IMR-90 (cell line): ENCODE data around the gene ARPC5L. TPM values are rescaled to one million over a fixed set of nuclear protein-coding genes. Genes with fewer than 3 reads are reported as not detected.

ENCODE experiments used
- ATAC-seq: fragments of 200-7000 bp; cut with Tn5 transposase; 2 replicates; pipeline ENCODE4 v1.9.1; 2020; ENCODE audit warnings: low read depth, mild to moderate bottlenecking, moderate library complexity
- BruUV-seq: library from RNA; stranded (reverse); fragments of 400-500 nt; replicated peaks from 2 replicates; lab custom pipeline; 2021; lab: Mats Ljungman, UMichigan
- CTCF ChIA-PET: fragments of 300-600 bp; formaldehyde crosslinking; extraction: SDS; loops from one replicate; lab custom pipeline; 2021; ENCODE audit warnings: antibody characterized with exemption; lab: Yijun Ruan, JAX
- POLR2A ChIA-PET: fragments of 300-600 bp; sonication (Branson Sonifier 250); formaldehyde crosslinking; loops from one replicate; lab custom pipeline; 2022; ENCODE audit warnings: antibody characterized with exemption; ENCODE audit not compliant: unreplicated experiment; lab: Charles Lee
- DNase-seq: peaks from one replicate; pipeline ENCODE4 v3.0.0; 2013
- H2AFZ ChIP-seq: replicated peaks from 2 replicates; pipeline ENCODE3; 2013; ENCODE audit warnings: low read length, mild to moderate bottlenecking; ENCODE audit not compliant: poor library complexity
- H2AK5ac ChIP-seq: 2 replicates; pipeline ENCODE4 v1.6.1; 2013; ENCODE audit warnings: low read depth, low read length, inconsistent platforms
- H2AK9ac ChIP-seq: replicated peaks from 2 replicates; pipeline ENCODE3; 2013; ENCODE audit warnings: mild to moderate bottlenecking, low read depth, low read length, moderate library complexity; ENCODE audit not compliant: poor library complexity
- H2BK120ac ChIP-seq: 2 replicates; pipeline ENCODE4 v1.6.1; 2013; ENCODE audit warnings: low read depth, low read length, inconsistent platforms
- H2BK15ac ChIP-seq: 3 replicates; pipeline ENCODE4 v1.6.1; 2013; ENCODE audit warnings: low read depth, low read length, inconsistent platforms
- H2BK20ac ChIP-seq: 2 replicates; pipeline ENCODE4 v1.6.1; 2013; ENCODE audit warnings: low read depth, mild to moderate bottlenecking, inconsistent platforms, low read length, moderate library complexity
- H2BK5ac ChIP-seq: 2 replicates; pipeline ENCODE4 v1.6.1; 2013; ENCODE audit warnings: mild to moderate bottlenecking, low read depth, low read length, inconsistent platforms; ENCODE audit not compliant: poor library complexity, severe bottlenecking
- H3K14ac ChIP-seq: replicated peaks from 2 replicates; pipeline ENCODE4 v1.6.1; 2013; ENCODE audit warnings: low read depth, low read length, inconsistent platforms
- H3K18ac ChIP-seq: 2 replicates; pipeline ENCODE4 v1.6.1; 2013; ENCODE audit warnings: low read depth, low read length, control low read depth
- H3K23ac ChIP-seq: 2 replicates; pipeline ENCODE4 v1.6.1; 2013; ENCODE audit warnings: low read depth, low read length, inconsistent platforms
- H3K27ac ChIP-seq: 2 replicates; pipeline ENCODE4 v1.5.1; 2013; ENCODE audit warnings: mild to moderate bottlenecking, control low read depth, low read length; ENCODE audit not compliant: insufficient read depth
- H3K27me3 ChIP-seq: 2 replicates; pipeline ENCODE4 v1.6.1; 2013; ENCODE audit warnings: low read length; ENCODE audit not compliant: control insufficient read depth, insufficient read depth
- H3K36me3 ChIP-seq: 2 replicates; pipeline ENCODE4 v1.6.1; 2013; ENCODE audit warnings: low read length, mixed read lengths; ENCODE audit not compliant: control insufficient read depth, insufficient read depth
- H3K4ac ChIP-seq: 2 replicates; pipeline ENCODE4 v1.6.1; 2013; ENCODE audit warnings: low read depth, low read length, inconsistent platforms
- H3K4me1 ChIP-seq: 2 replicates; pipeline ENCODE4 v1.6.1; 2013; ENCODE audit warnings: low read length, mixed read lengths; ENCODE audit not compliant: control insufficient read depth, insufficient read depth
- H3K4me2 ChIP-seq: 2 replicates; pipeline ENCODE4 v1.6.1; 2013; ENCODE audit warnings: low read depth, mild to moderate bottlenecking, control low read depth, low read length, moderate library complexity
- H3K4me3 ChIP-seq: 2 replicates; pipeline ENCODE4 v1.5.1; 2013; ENCODE audit warnings: low read depth, mild to moderate bottlenecking, control low read depth, low read length, moderate library complexity; ENCODE audit not compliant: insufficient read depth
- H3K56ac ChIP-seq: 2 replicates; pipeline ENCODE4 v1.6.1; 2013; ENCODE audit warnings: low read length, inconsistent platforms; ENCODE audit not compliant: insufficient read depth; ENCODE audit errors: extremely low read depth
- H3K79me1 ChIP-seq, 2 experiments: 2 replicates each; pipeline ENCODE4 v1.6.1; 2013; ENCODE audit warnings: low read length in 2 of 2, inconsistent platforms in 1 of 2, low read depth in 1 of 2
- H3K9ac ChIP-seq: 2 replicates; pipeline ENCODE4 v1.6.1; 2013; ENCODE audit warnings: low read depth, low read length, control low read depth
- H3K9me1 ChIP-seq: 2 replicates; pipeline ENCODE4 v1.6.1; 2013; ENCODE audit warnings: low read length, inconsistent platforms; ENCODE audit not compliant: insufficient read depth
- H3K9me3 ChIP-seq: 2 replicates; pipeline ENCODE4 v1.6.1; 2013; ENCODE audit warnings: low read length; ENCODE audit not compliant: control insufficient read depth, insufficient read depth
- H4K20me1 ChIP-seq: 2 replicates; pipeline ENCODE4 v1.6.1; 2013; ENCODE audit warnings: low read length, inconsistent platforms; ENCODE audit not compliant: insufficient read depth
- H4K5ac ChIP-seq: 2 replicates; pipeline ENCODE4 v1.6.1; 2013; ENCODE audit warnings: mild to moderate bottlenecking, low read depth, low read length, control low read depth
- H4K8ac ChIP-seq, 2 experiments: 2 replicates each; pipeline ENCODE4 v1.6.1; 2013; ENCODE audit warnings: low read depth in 2 of 2, low read length in 2 of 2, control low read depth in 1 of 2, inconsistent platforms in 1 of 2
- H4K91ac ChIP-seq: 2 replicates; pipeline ENCODE4 v1.6.1; 2013; ENCODE audit warnings: low read depth, low read length, inconsistent platforms; ENCODE audit not compliant: insufficient read depth
- BHLHE40 ChIP-seq: fragments of 150-350 bp; IDR thresholded peaks from 2 replicates; pipeline ENCODE4 v1.6.1; 2016; ENCODE audit warnings: mild to moderate bottlenecking, low read depth, low read length
- CEBPB ChIP-seq: IDR thresholded peaks from 2 replicates; pipeline ENCODE4 v1.6.1; 2012; ENCODE audit warnings: low read depth, low read length, improper control_type of control experiment
- CHD1 ChIP-seq: IDR thresholded peaks from 2 replicates; pipeline ENCODE4 v1.6.1; 2012; ENCODE audit warnings: low read depth, low read length, improper control_type of control experiment
- CTCF ChIP-seq: conservative IDR thresholded peaks from 2 replicates; pipeline ENCODE4 v1.5.1; 2012; ENCODE audit warnings: mild to moderate bottlenecking, low read depth, low read length, improper control_type of control experiment
- ELK1 ChIP-seq: fragments of 150-350 bp; IDR thresholded peaks from 2 replicates; pipeline ENCODE4 v1.6.1; 2016; ENCODE audit warnings: low read depth, mild to moderate bottlenecking, low read length, moderate library complexity, borderline replicate concordance
- FOS ChIP-seq: fragments of 150-350 bp; IDR thresholded peaks from 2 replicates; pipeline ENCODE4 v1.6.1; 2016; ENCODE audit warnings: low read depth, low read length
- MAFK ChIP-seq: IDR thresholded peaks from 2 replicates; pipeline ENCODE4 v1.6.1; 2012; ENCODE audit warnings: low read depth, low read length, improper control_type of control experiment
- MAZ ChIP-seq: IDR thresholded peaks from 2 replicates; pipeline ENCODE4 v1.6.1; 2012; ENCODE audit warnings: low read depth, mild to moderate bottlenecking, low read length, improper control_type of control experiment, moderate library complexity, borderline replicate concordance
- MXI1 ChIP-seq: IDR thresholded peaks from 2 replicates; pipeline ENCODE4 v1.6.1; 2012; ENCODE audit warnings: low read depth, mild to moderate bottlenecking, low read length, moderate library complexity, borderline replicate concordance
- NFE2L2 ChIP-seq: fragments of 150-350 bp; IDR thresholded peaks from 2 replicates; pipeline ENCODE4 v1.6.1; 2016; ENCODE audit warnings: low read depth, mild to moderate bottlenecking, low read length
- POLR2A ChIP-seq: IDR thresholded peaks from 2 replicates; pipeline ENCODE4 v1.6.1; 2012; ENCODE audit warnings: mild to moderate bottlenecking, low read depth, low read length
- RAD21 ChIP-seq: IDR thresholded peaks from 2 replicates; pipeline ENCODE4 v1.6.1; 2012; ENCODE audit warnings: low read length, improper control_type of control experiment
- RCOR1 ChIP-seq: IDR thresholded peaks from 2 replicates; pipeline ENCODE4 v1.6.1; 2012; ENCODE audit warnings: mild to moderate bottlenecking, low read length, improper control_type of control experiment; ENCODE audit not compliant: insufficient replicate concordance
- RFX5 ChIP-seq: IDR thresholded peaks from 2 replicates; pipeline ENCODE4 v1.8.0; 2012; ENCODE audit warnings: low read depth, mild to moderate bottlenecking, low read length, moderate library complexity
- SMC3 ChIP-seq: fragments of 150-350 bp; IDR thresholded peaks from 2 replicates; pipeline ENCODE4 v1.6.1; 2016; ENCODE audit warnings: low read depth, mild to moderate bottlenecking, antibody characterized with exemption, low read length, moderate library complexity
- USF2 ChIP-seq: fragments of 150-350 bp; IDR thresholded peaks from 2 replicates; pipeline ENCODE4 v1.6.1; 2017; ENCODE audit warnings: mild to moderate bottlenecking, antibody characterized with exemption, low read length, low read depth
- WGBS, 2 experiments: methylation state at CpG; one replicate each; pipeline versions ENCODE4 v1.1.5 to v1.1.7; 2013; ENCODE audit warnings: missing lambda C conversion rate in 2 of 2; ENCODE audit not compliant: insufficient read length in 1 of 2; ENCODE audit errors: extremely low coverage in 2 of 2; 5-methylcytosine and 5-hydroxymethylcytosine counted together
- dilution Hi-C: fragments of 300-500 bp; cut with HindIII; formaldehyde crosslinking; loops from one replicate; pipeline ENCODE4 v1.14.3; 2018; ENCODE audit warnings: low sequenced_read_pairs; ENCODE audit not compliant: unreplicated experiment
- in situ Hi-C: fragments of 300-500 bp; cut with MboI; formaldehyde crosslinking; loops from 3 replicates; pipeline ENCODE4 v1.14.3; 2019; ENCODE audit warnings: low sequenced_read_pairs, inconsistent platforms, mixed read lengths
- intact Hi-C: fragments of 100-400 bp; cut with micrococcal nuclease; formaldehyde crosslinking; loops from 2 replicates; pipeline ENCODE4 v1.10.0; 2022
- polyA plus RNA-seq, 3 experiments: library from polyadenylated mRNA; depleted of rRNA; stranded (reverse); fragments of >200 nt; gene quantifications; 2 replicates each; pipeline ENCODE4 v1.2.3, GENCODE V29; 2012; ENCODE audit warnings: low replicate concordance in 1 of 3
- total RNA-seq: library from RNA; depleted of rRNA; stranded (reverse); fragments of >200 nt; gene quantifications from 2 replicates; pipeline ENCODE4 v1.2.3, GENCODE V29; 2012

The ARPC5L gene
- total and polyA plus RNA-seq, 2 of the 4 experiments (the other 2 are of a cell fraction), result 11.1 to 53.8 TPM

DNA sequence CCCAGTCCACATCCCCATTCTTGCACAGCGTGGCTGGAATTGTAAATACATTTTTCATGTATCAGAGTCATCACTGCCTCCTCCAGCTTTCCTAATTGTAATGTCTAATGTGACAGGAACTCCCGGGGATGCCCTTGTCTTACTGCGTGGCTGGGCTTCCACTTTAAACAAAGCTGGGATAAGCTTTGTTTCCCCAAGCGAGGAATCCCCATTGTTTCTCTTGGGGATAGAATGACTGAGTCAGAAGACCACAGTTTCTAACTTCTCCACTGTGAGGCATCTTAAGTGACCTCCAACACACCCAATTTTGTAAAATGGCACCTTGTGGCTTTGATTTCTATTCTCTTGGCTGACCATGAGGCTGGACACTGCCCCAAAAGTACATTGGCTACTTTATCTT lies 22.4 kb downstream of the ARPC5L start:
- TF ChIP-seq RAD21 (no peak), CEBPB (no peak), RFX5 (no peak), CTCF (no peak), CHD1 (no peak), POLR2A (no peak), USF2 (no peak), MAZ (no peak), MXI1 (no peak), FOS (no peak), NFE2L2 (no peak), BHLHE40 (no peak), RCOR1 (no peak), SMC3 (no peak), ELK1 (no peak), MAFK (no peak)
- Histone ChIP-seq H2AK9ac (no peak overlapping the region), H3K4me1 (peaks cover under 1% of the 10 kb centered on the region; the same call in 1 of the 2 replicates), H3K36me3 (peaks cover 60% of the 10 kb centered on the region), H3K9me3 (no peaks in the 10 kb centered on the region), H2BK5ac (no peak overlapping the region), H4K8ac (no peak overlapping the region), H3K27me3 (no peaks in the 10 kb centered on the region), H3K9ac (no peak overlapping the region), H3K56ac (no peak overlapping the region), H3K27ac (no peak overlapping the region), H3K23ac (no peak overlapping the region), H2AFZ (no peak overlapping the region), H3K18ac (no peak overlapping the region), H3K4ac (no peak overlapping the region), H2BK120ac (no peak overlapping the region), H3K79me1 (no peaks in the 10 kb centered on the region; a peak in 1 of 4 replicates), H3K14ac (no peak overlapping the region), H2BK15ac (no peak overlapping the region), H4K5ac (no peak overlapping the region), H2AK5ac (no peak overlapping the region), H2BK20ac (no peak overlapping the region), H3K9me1 (peaks cover 7% of the 10 kb centered on the region; the same call in 1 of the 2 replicates), H3K4me2 (no peak overlapping the region), H3K4me3 (no peak overlapping the region), H4K20me1 (no peaks in the 10 kb centered on the region; the same call in 1 of the 2 replicates), H4K91ac (no peak overlapping the region)
- no peak for DNase-seq
- intact Hi-C loops (no loop called here), in situ Hi-C loops (no loop called here), dilution Hi-C loops (no loop called here)
- ATAC-seq, result peak; percentile 14; the same call in 1 of the 2 replicates
- WGBS, 2 experiments, result no CpG with 5 or more reads among the region's 4 CpGs
- BruUV-seq, result no TSS peak
- CTCF ChIA-PET, result no interaction called here
- POLR2A ChIA-PET, result no interaction called here
